RPMI8226 (cell line): ENCODE results near the gene GSK3A.

Experiments used
- DNase-seq: peaks from one replicate; pipeline ENCODE4 v3.0.0-alpha.2; 2015

The GSK3A gene

GRCh38 chr19:42242512-42243409 is at the start of gene GSK3A:
Gene GSK3A, minus strand, starts transcription at chr19:42242602. Its CDS starts 137 bp downstream, at chr19:42242465.
- peak; percentile 95 for DNase-seq

DNA sequence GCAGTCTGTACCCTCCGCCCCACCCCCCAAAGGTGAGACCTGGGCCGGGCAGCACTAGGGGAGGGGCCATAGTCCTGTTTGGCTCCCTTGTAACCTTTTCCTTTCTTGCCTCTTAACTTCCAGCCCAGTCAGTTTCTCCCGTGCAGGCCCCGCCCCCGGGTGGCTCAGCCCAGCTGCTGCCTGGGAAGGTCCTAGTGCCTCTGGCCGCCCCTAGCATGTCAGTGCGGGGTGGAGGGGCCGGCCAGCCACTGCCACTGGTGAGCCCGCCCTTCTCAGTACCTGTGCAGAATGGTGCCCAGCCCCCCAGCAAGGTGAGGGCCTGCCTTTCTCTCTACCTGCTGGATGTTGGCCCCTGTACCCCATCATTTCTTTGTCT is 49.0 kb upstream of the GSK3A start:
- DNase-seq = no peak

- peak; percentile 49 for DNase-seq
These were observed 48.4 kb upstream of the GSK3A start for GRCh38 chr19:42290523-42291434.

DNA sequence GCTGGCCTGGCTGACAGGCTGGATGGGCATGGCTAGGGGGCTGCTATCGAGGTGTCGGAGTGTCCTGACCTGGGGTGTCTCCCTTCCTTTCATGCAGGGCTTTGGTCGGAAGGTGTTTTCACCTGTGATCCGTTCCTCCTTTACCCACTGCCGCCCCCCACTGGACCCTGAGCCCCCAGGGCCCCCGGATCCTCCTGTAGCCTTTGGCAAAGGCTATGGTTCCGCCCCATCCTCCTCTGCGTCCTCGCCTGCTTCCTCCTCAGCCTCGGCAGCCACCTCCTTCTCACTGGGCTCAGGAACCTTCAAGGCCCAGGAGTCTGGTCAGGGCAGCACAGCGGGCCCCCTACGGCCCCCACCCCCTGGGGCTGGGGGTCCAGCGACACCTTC is 47.7 kb upstream of the GSK3A start:
- DNase-seq = no peak

DNA sequence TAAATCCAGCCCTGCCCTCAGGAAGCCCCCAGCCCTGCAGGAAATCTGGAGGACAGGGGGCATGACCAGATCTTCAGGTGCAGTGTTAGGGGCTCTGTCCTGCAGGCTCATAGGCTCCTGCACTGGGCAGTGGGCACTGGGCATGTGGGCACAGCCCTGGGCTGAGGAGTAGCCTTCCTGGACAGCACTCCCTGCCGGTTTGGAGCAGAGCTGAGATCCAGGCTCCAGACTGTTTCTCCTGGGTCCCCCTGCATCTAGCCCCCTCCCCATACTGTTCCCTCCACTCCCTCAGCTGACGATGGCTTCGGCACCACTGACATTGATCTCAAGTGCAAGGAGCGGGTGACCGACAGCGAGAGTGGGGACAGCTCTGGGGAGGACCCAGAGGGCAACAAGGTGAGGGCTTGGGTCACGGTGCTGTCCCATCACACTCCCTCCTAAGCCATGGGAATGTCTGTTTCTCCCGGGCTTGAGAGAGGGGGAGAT is 47.2 kb upstream of the GSK3A start:
- DNase-seq = no peak

GRCh38 chr19:42288881-42289555 is 46.6 kb upstream of the GSK3A start:
- no peak for DNase-seq

DNA sequence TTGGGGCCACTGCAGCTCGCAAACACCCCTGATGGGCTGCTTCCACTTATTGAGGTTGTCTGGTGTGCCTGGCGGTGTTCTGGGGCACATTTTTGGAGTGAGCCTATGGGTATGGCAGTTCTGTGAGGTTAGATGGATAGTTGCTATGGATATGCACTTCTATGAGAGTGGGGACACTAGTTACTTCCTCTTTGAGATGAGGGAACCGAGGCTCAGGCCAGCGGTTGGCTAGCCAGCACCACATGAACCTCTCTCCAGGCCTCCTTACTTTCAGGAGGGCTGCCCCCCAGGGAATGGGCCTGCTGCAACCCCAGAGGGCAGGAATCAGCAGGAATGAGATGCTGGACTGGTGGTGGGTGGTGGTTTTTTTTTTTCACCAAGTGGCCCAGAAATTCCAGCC is 46.0 kb upstream of the GSK3A start:
- DNase-seq = no peak

GRCh38 chr19:42287827-42288107 is 45.4 kb upstream of the GSK3A start:
- DNase-seq = no peak

DNA sequence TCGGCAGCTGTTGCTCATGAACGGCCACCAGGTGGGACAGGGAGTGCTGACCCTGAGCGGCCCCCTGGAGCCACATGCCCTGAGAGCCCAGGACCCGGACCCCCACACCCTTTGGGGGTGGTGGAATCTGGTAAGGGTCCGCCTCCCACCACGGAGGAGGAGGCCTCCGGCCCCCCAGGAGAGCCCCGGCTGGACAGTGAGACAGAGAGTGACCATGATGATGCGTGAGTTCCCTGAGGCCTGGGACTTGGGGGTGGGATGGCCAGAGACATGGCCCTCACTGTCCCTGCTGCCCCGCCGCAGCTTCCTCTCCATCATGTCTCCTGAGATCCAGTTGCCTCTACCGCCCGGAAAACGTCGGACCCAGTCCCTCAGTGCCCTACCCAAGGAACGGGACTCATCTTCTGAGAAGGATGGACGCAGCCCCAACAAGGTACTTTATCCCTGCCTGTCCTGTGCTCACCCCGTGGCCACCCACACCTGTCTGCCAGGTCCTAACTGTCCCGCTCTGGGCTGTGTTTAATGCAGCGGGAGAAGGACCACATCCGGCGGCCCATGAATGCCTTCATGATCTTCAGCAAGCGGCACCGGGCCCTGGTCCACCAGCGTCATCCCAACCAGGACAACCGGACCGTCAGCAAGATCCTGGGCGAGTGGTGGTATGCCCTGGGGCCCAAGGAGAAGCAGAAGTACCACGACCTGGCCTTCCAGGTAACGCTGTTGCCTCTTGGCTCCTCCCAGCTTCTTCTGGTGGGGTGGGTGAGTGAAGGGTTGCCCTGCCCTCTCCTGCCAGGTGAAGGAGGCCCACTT is 44.8 kb upstream of the GSK3A start:
- no peak for DNase-seq

GRCh38 chr19:42286349-42287016 is 44.1 kb upstream of the GSK3A start:
- no peak for DNase-seq

GRCh38 chr19:42285988-42286348 is 43.6 kb upstream of the GSK3A start:
- no peak for DNase-seq

DNA sequence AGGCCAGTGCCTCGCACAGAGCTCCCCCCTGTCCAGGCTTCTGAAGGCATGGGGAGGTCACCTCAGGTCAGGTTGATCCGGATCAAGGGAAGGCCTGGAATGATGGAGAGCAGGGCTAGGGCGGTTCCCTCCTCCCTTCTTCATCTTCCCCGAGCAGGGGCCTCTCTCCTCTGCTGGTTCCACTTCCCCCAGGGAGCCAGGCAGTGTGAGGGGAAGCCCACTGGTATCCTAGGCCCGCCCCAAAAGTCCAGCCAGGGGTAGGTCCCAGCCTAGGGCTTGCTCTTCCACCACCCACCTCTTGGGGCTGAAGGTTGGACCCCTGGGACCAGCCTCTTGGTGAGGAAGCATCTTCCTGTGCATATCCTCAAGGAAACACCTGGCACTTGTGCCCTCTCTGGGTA is 43.1 kb upstream of the GSK3A start:
- DNase-seq = no peak

- DNase-seq = no peak
These were observed 42.4 kb upstream of the GSK3A start for GRCh38 chr19:42284591-42285341.

DNA sequence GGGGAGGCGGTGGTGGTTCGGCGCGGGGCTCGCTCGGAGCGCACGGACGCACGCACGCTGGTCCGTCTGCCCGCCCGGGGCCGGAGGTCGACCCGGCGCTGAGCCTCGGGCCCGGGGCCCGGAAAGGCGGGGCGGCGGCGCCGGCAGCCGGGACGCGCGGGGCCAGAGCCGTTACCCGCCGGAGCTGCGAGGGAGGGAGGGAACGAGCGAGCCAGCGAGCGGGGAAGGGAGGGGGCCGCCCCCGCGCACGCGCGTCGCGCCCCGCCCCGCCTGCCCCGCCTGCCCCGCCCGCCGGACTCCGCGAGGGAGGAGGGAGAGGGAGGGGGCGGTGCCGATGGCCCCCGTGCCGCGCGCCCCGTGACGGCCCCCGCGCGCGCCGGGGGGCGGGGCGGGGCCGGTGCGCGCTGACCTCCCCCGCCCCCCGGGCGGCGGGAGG is 41.7 kb upstream of the GSK3A start:
- peak; percentile 83 for DNase-seq

GRCh38 chr19:42283188-42284065 is 41.0 kb upstream of the GSK3A start:
- peak; percentile 93 for DNase-seq

DNA sequence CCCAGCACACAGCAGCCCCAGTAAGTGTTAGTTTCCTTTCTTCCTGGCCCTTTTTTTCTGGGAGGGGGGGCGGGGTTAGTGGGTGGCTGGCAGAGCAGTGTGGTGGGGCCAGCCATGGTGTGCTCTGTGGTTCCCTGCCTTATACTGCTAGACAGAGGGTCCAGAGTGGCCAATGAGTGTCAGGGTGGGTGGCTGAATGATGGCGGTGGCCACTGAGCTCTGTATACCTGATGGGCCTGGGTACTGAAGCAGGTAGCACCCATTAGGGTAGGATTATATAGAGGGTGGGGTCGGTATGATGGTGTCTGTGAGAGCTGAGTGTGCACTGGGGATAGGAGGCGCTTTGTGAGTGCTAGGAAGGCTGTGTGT is 40.4 kb upstream of the GSK3A start:
- DNase-seq = no peak

GRCh38 chr19:42281827-42282762 is 39.7 kb upstream of the GSK3A start:
- no peak for DNase-seq

- DNase-seq = peak; percentile 49
These were observed 38.9 kb upstream of the GSK3A start for GRCh38 chr19:42281146-42281826.

GRCh38 chr19:42280815-42281145 is 38.4 kb upstream of the GSK3A start:
- no peak for DNase-seq
